GM12878 (cell line): ENCODE measurements around the gene B3GNT2.

Source experiments
- CHD4 ChIP-seq: fragments of 200-600 bp; sonication (generic); IDR thresholded peaks from 2 replicates; pipeline ENCODE4 v1.6.1; 2016; ENCODE audit warnings: mild to moderate bottlenecking
- CREB1 ChIP-seq: IDR thresholded peaks from 2 replicates; pipeline ENCODE4 v1.6.1; 2012; ENCODE audit warnings: low read depth, mild to moderate bottlenecking, inconsistent platforms
- EED ChIP-seq: sonication (generic); IDR thresholded peaks from 2 replicates; pipeline ENCODE4 v1.6.1; 2016; ENCODE audit warnings: antibody characterized with exemption, low read depth
- ESRRA ChIP-seq: IDR thresholded peaks from 2 replicates; pipeline ENCODE4 v1.6.1; 2012; ENCODE audit warnings: mild to moderate bottlenecking, low read length, improper control_type of control experiment
- FOXM1 ChIP-seq: IDR thresholded peaks from 2 replicates; pipeline ENCODE4 v1.6.1; 2012; ENCODE audit warnings: low read depth, mild to moderate bottlenecking, inconsistent platforms, low read length, moderate library complexity
- ZNF274 ChIP-seq: IDR thresholded peaks from one replicate; pipeline ENCODE4 v1.8.0; 2011; ENCODE audit not compliant: insufficient read length, insufficient read depth
- TF ChIP-seq, protein P1 (sequence below): IDR thresholded peaks from 2 replicates; pipeline ENCODE4 v1.6.1; 2012; ENCODE audit warnings: low read depth, low read length, improper control_type of control experiment
- TF ChIP-seq, protein P2 (sequence below), 3 experiments: IDR thresholded peaks in 2 of 3; conservative IDR thresholded peaks in 1 of 3; 2 replicates each; pipeline ENCODE4 v1.5.1; 2011; ENCODE audit warnings: low read depth in 3 of 3, low read length in 3 of 3, mild to moderate bottlenecking in 3 of 3, control low read depth in 2 of 3, moderate library complexity in 2 of 3, inconsistent platforms in 1 of 3, mixed read lengths in 1 of 3; ENCODE audit not compliant: control insufficient read depth in 2 of 3, insufficient read depth in 1 of 3; ENCODE audit errors: extremely low read depth in 1 of 3
- TF ChIP-seq, protein P3 (sequence below): IDR thresholded peaks from 2 replicates; pipeline ENCODE4 v1.6.1; 2012; ENCODE audit warnings: low read depth, low read length, improper control_type of control experiment
- TF ChIP-seq, protein P4 (sequence below): fragments of 450-650 bp; IDR thresholded peaks from 2 replicates; pipeline ENCODE4 v1.6.1; 2017; ENCODE audit warnings: mild to moderate bottlenecking, moderate library complexity
- TF ChIP-seq, protein P5 (sequence below): fragments of 450-650 bp; IDR thresholded peaks from 2 replicates; pipeline ENCODE4 v1.6.1; 2016; ENCODE audit warnings: mild to moderate bottlenecking

DNA sequence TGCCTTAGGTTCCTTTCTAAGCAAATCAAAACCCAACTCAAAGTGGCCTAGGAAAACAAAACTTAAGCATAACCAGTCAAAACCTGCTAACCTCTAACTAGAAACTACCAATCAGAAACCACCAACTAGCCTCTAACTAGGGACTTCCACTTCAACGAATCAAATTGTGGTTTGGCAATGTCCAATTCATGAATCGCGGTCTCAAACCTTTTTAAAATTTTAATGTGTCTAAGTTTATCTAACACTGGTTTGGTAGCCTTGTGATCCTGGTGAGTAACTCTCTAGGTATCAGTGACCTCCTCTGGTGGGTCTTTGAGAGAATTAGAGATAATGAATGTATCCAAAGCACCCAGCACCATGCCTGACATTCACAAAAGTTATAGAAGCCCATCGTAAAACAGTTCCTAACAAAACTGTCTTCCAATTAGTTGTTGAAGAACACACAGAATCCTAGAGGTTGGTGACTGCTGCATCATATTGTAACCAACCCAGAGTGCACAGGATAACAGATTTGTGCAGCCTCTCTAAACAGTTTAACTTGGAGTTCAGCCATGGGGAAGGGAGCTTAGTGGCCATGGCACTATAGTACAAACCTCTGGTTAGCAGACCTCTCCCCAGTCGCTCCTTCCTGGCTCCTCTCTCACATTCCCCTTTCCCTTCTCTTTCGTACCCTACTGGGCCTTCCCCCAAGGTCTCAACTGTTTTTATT is 45.2 kb upstream of the B3GNT2 start:
- TF ChIP-seq, protein P1, sequence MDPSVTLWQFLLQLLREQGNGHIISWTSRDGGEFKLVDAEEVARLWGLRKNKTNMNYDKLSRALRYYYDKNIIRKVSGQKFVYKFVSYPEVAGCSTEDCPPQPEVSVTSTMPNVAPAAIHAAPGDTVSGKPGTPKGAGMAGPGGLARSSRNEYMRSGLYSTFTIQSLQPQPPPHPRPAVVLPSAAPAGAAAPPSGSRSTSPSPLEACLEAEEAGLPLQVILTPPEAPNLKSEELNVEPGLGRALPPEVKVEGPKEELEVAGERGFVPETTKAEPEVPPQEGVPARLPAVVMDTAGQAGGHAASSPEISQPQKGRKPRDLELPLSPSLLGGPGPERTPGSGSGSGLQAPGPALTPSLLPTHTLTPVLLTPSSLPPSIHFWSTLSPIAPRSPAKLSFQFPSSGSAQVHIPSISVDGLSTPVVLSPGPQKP, result no peak
- TF ChIP-seq CREB1 (no peak), EED (no peak), FOXM1 (no peak), ZNF274 (no peak), ESRRA (no peak), CHD4 (no peak)
- TF ChIP-seq, protein P2, sequence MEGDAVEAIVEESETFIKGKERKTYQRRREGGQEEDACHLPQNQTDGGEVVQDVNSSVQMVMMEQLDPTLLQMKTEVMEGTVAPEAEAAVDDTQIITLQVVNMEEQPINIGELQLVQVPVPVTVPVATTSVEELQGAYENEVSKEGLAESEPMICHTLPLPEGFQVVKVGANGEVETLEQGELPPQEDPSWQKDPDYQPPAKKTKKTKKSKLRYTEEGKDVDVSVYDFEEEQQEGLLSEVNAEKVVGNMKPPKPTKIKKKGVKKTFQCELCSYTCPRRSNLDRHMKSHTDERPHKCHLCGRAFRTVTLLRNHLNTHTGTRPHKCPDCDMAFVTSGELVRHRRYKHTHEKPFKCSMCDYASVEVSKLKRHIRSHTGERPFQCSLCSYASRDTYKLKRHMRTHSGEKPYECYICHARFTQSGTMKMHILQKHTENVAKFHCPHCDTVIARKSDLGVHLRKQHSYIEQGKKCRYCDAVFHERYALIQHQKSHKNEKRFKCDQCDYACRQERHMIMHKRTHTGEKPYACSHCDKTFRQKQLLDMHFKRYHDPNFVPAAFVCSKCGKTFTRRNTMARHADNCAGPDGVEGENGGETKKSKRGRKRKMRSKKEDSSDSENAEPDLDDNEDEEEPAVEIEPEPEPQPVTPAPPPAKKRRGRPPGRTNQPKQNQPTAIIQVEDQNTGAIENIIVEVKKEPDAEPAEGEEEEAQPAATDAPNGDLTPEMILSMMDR (IDR thresholded peaks at IDR 0.05 in 2 of 3, conservative IDR thresholded peaks at IDR 0.05 in 1 of 3; ENCODE audit: control insufficient read depth in 2 of 3, extremely low read depth in 1 of 3, insufficient read depth in 1 of 3, low read depth in 3 of 3, low read length in 3 of 3), result no peak; a peak in 1 of 6 replicates
- TF ChIP-seq, protein P3, sequence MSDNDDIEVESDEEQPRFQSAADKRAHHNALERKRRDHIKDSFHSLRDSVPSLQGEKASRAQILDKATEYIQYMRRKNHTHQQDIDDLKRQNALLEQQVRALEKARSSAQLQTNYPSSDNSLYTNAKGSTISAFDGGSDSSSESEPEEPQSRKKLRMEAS, result no peak
- TF ChIP-seq, protein P4, sequence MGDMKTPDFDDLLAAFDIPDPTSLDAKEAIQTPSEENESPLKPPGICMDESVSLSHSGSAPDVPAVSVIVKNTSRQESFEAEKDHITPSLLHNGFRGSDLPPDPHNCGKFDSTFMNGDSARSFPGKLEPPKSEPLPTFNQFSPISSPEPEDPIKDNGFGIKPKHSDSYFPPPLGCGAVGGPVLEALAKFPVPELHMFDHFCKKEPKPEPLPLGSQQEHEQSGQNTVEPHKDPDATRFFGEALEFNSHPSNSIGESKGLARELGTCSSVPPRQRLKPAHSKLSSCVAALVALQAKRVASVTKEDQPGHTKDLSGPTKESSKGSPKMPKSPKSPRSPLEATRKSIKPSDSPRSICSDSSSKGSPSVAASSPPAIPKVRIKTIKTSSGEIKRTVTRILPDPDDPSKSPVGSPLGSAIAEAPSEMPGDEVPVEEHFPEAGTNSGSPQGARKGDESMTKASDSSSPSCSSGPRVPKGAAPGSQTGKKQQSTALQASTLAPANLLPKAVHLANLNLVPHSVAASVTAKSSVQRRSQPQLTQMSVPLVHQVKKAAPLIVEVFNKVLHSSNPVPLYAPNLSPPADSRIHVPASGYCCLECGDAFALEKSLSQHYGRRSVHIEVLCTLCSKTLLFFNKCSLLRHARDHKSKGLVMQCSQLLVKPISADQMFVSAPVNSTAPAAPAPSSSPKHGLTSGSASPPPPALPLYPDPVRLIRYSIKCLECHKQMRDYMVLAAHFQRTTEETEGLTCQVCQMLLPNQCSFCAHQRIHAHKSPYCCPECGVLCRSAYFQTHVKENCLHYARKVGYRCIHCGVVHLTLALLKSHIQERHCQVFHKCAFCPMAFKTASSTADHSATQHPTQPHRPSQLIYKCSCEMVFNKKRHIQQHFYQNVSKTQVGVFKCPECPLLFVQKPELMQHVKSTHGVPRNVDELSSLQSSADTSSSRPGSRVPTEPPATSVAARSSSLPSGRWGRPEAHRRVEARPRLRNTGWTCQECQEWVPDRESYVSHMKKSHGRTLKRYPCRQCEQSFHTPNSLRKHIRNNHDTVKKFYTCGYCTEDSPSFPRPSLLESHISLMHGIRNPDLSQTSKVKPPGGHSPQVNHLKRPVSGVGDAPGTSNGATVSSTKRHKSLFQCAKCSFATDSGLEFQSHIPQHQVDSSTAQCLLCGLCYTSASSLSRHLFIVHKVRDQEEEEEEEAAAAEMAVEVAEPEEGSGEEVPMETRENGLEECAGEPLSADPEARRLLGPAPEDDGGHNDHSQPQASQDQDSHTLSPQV, result no peak
- TF ChIP-seq, protein P5, sequence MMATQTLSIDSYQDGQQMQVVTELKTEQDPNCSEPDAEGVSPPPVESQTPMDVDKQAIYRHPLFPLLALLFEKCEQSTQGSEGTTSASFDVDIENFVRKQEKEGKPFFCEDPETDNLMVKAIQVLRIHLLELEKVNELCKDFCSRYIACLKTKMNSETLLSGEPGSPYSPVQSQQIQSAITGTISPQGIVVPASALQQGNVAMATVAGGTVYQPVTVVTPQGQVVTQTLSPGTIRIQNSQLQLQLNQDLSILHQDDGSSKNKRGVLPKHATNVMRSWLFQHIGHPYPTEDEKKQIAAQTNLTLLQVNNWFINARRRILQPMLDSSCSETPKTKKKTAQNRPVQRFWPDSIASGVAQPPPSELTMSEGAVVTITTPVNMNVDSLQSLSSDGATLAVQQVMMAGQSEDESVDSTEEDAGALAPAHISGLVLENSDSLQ, result no peak
